Measurements from ENCODE around the gene BEX3. TPM values are rescaled to one million over a fixed set of nuclear protein-coding genes. Genes with fewer than 3 reads are reported as not detected.
A peak's percentile ranks its signal among the peaks of the same experiment; 100 is the strongest.
"Not testable (repeated sequence)": the region's sequence is repeated elsewhere in the genome, so short reads cannot be mapped to it uniquely, and the experiment has no call there.

The BEX3 gene
- total RNA-seq, 3 donors from 2014 or later = 95.4 to 133 (median 121) TPM

DNA sequence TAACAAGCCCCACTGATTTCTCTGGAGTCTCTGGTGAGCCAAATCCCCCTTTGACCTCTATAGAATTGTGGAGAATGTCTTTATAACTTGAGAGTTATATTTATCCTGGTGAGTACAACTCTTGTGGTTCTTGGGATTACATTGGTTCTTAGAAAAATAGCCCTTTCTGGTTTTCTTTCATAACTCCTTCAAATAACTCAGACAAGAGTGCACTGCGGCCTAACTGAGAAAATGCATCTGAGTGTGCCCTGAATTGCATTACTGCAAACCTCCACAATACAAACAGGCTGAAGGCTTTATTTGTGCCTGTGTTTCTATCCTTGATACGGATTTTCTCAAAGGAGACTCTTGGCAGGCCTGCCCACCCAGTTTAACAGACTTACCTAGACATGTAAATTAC, 2.7 kb downstream of the BEX3 start:
- Histone ChIP-seq H3K9me3 (no peaks in the 10 kb centered on the region), H3K27me3 (peaks cover 0 to 16% of the 10 kb centered on the region in 2 donors), H3K4me3 (no peak overlapping the region), H3K27ac (no peak overlapping the region), H3K4me1 (no peaks in the 10 kb centered on the region), H3K36me3 (no peaks in the 10 kb centered on the region)
- intact Hi-C loops (cut with DNase I; ENCODE audit: low total_unique reads) = no loop called here
- no peak for DNase-seq (ENCODE audit: low spot score in 2 of 2)
- TF ChIP-seq, protein P1, sequence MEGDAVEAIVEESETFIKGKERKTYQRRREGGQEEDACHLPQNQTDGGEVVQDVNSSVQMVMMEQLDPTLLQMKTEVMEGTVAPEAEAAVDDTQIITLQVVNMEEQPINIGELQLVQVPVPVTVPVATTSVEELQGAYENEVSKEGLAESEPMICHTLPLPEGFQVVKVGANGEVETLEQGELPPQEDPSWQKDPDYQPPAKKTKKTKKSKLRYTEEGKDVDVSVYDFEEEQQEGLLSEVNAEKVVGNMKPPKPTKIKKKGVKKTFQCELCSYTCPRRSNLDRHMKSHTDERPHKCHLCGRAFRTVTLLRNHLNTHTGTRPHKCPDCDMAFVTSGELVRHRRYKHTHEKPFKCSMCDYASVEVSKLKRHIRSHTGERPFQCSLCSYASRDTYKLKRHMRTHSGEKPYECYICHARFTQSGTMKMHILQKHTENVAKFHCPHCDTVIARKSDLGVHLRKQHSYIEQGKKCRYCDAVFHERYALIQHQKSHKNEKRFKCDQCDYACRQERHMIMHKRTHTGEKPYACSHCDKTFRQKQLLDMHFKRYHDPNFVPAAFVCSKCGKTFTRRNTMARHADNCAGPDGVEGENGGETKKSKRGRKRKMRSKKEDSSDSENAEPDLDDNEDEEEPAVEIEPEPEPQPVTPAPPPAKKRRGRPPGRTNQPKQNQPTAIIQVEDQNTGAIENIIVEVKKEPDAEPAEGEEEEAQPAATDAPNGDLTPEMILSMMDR (IDR thresholded peaks at IDR 0.05) = no peak
- no peak for TF ChIP-seq POLR2AphosphoS5 (IDR thresholded peaks at IDR 0.05)
- no peak for TF ChIP-seq POLR2A (IDR thresholded peaks at IDR 0.05)

DNA sequence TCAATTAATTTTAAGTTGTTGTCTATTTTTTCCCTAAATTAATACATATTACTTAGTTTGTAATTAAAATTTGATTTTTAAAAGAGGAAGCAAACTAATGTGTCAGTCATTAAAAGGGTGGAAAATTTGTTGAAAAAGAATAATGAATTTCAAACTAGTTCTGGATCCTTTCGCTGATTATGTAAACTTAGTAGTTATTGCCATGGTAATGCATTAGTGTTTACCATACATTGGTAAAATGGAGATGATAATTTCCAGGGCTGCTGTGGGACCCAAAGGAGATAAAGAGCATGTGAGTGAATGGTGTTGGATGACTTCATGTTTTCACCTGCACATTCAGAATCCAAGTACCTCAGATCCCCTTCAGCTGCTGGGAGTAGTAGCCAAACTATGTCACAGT, 6.5 kb downstream of the BEX3 start:
- Histone ChIP-seq H3K9me3 (no peaks in the 10 kb centered on the region), H3K4me3 (no peak overlapping the region), H3K27me3 (peaks cover 0 to 24% of the 10 kb centered on the region in 2 donors), H3K4me1 (no peaks in the 10 kb centered on the region), H3K36me3 (no peaks in the 10 kb centered on the region), H3K27ac (no peak overlapping the region)
- DNase-seq (ENCODE audit: low spot score in 2 of 2) = no peak
- TF ChIP-seq POLR2AphosphoS5 (IDR thresholded peaks at IDR 0.05) (no peak), POLR2A (IDR thresholded peaks at IDR 0.05) (no peak)
- TF ChIP-seq, protein P1 (IDR thresholded peaks at IDR 0.05) = no peak
- intact Hi-C loops (cut with DNase I; ENCODE audit: low total_unique reads) = no loop called here

DNA sequence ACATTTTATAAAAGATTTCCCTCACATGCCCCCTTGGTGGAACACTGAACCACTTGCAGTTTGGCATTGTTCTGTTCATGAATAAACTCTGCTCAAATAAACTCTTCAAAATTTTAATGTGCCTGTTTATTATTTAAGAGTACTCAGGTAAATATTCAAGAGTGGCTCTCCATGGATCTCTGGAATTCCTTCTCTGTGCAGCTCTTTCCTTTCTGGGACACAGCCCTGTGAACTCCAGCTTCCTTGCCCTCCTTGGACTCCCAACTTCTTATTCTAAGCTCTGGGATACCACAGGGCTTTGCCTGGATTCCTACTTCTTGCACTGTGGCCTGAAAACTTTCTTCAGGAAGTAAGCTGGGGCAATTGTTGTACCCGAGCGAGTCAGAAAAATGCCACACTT, 8.3 kb downstream of the BEX3 start:
- H3K4me1 ChIP-seq = no peaks in the 10 kb centered on the region
- no peaks in the 10 kb centered on the region for H3K36me3 ChIP-seq
- intact Hi-C loops (cut with DNase I; ENCODE audit: low total_unique reads) = no loop called here
- no peaks in the 10 kb centered on the region for H3K9me3 ChIP-seq
- no peak overlapping the region for H3K27ac ChIP-seq
- H3K4me3 ChIP-seq = no peak overlapping the region
- TF ChIP-seq, protein P1 (IDR thresholded peaks at IDR 0.05) = no peak
- peaks cover 0 to 34% of the 10 kb centered on the region in 2 donors for H3K27me3 ChIP-seq
- DNase-seq (ENCODE audit: low spot score in 2 of 2) = no peak

DNA sequence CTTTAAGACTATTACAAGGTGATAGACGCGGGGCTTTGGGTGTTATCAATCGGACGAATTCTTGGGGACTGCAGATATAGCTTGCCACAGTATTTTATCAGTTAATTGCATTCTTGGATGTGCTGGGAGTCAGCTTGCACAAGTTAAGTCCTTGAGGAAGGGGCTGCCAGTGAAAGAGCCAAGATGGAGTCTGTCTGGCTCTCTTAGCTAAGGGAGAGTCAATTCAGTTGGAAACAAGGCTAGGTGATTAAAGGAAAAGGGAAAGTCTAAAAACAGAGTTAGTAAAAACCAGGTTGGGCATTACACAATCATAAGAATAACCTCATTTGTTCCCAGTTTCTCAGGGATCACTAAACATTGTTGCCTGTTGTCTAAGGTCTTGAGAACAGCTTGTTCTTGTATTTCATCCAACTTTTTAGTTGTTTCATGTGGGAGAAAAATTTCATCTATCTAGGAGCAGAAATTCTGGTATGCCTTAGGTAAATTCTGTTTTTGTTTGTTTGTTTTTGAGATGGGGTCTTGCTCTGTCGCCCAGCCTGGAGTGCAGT, 9.0 kb downstream of the BEX3 start:
- Histone ChIP-seq H3K27me3 (peaks cover 0 to 34% of the 10 kb centered on the region in 2 donors), H3K27ac (peak overlapping the region; percentile 12 to 61)
- H3K4me1 ChIP-seq; DNase-seq (ENCODE audit: low spot score in 2 of 2); H3K36me3 ChIP-seq; intact Hi-C loops (cut with DNase I; ENCODE audit: low total_unique reads); H3K9me3 ChIP-seq; H3K4me3 ChIP-seq: not testable (repeated sequence)

DNA sequence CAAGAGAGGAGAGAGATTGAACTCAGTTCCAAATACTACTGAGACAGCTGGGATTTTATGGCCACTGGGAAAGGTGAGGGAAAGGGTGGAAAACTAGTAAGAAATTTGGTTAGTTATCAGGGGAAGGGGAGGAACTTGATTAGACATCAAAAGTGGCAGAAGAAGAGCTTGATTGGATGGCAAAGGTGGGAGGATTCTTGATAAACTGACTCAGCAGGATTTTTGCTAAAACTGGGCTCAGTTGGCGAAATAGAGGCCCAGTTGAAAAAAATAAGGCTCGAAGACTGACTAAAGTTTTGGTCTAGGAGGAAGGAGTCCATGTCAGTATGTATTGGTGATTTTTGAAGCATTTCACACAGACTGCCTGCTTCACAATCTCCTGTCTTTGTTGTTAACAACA, 10.0 kb downstream of the BEX3 start:
- Histone ChIP-seq H3K9me3 (no peaks in the 10 kb centered on the region), H3K4me1 (no peaks in the 10 kb centered on the region), H3K27me3 (peaks cover 0 to 34% of the 10 kb centered on the region in 2 donors), H3K4me3 (no peak overlapping the region), H3K36me3 (no peaks in the 10 kb centered on the region), H3K27ac (peak overlapping the region in 1 of 2 donors; percentile 61)
- intact Hi-C loops (cut with DNase I; ENCODE audit: low total_unique reads) = no loop called here
- TF ChIP-seq, protein P1 (IDR thresholded peaks at IDR 0.05) = no peak
- TF ChIP-seq POLR2A (IDR thresholded peaks at IDR 0.05) (no peak), POLR2AphosphoS5 (IDR thresholded peaks at IDR 0.05) (no peak)
- DNase-seq (ENCODE audit: low spot score in 2 of 2) = no peak

DNA sequence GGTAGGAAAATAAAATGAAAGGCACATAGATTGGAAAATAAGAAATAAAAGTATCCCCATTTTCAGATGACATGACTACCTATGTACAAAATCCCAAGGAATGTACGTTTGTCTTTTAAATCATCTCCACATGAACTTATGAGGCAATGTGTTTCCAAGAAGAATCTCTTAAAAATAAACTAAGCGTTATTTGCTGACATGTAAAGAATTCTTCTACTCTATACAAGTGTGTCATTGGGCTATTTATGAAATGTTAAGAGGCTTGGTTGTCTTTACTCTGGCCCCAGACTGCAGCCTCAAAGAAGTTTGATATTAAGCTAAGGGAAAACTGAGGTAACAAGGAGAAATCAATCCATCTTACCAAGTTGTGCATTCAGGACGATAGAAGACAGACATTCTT, 17.1 kb downstream of the BEX3 start:
- intact Hi-C loops (cut with DNase I; ENCODE audit: low total_unique reads) = no loop called here

More for the DNA sequence above, 17.1 kb downstream of the BEX3 start:
- H3K36me3 ChIP-seq = no peaks in the 10 kb centered on the region
- TF ChIP-seq POLR2AphosphoS5 (IDR thresholded peaks at IDR 0.05) (no peak), POLR2A (IDR thresholded peaks at IDR 0.05) (no peak)
- TF ChIP-seq, protein P1 (IDR thresholded peaks at IDR 0.05) = no peak
- H3K9me3 ChIP-seq = no peaks in the 10 kb centered on the region
- no peaks in the 10 kb centered on the region for H3K4me1 ChIP-seq
- no peak overlapping the region for H3K27ac ChIP-seq
- no peak for DNase-seq (ENCODE audit: low spot score in 2 of 2)
- no peak overlapping the region for H3K4me3 ChIP-seq
- peaks cover 0 to 43% of the 10 kb centered on the region in 2 donors for H3K27me3 ChIP-seq

All from breast epithelium (tissue), 4 donors.